Right renal pelvis (tissue), 4 donors: ENCODE data around the gene ERBB4. TPM values are rescaled to one million over a fixed set of nuclear protein-coding genes. Genes with fewer than 3 reads are reported as not detected.
A peak's percentile ranks its signal among the peaks of the same experiment; 100 is the strongest.

ENCODE experiments used
- DNase-seq, 4 donors: peaks; one replicate each; pipeline ENCODE4 v3.0.0-alpha.2; 2013; ENCODE audit warnings: low read depth in 4 of 4, low spot score in 3 of 4, missing footprints in 1 of 4
- polyA plus RNA-seq, 4 donors: library from polyadenylated mRNA; unstranded; fragments of 120-200 nt; gene quantifications; one replicate each; pipeline ENCODE4 v1.2.1, GENCODE V29; 2013; ENCODE audit not compliant: insufficient read length in 4 of 4

ERBB4 gene
- polyA plus RNA-seq, 4 donors = 44.8 to 56.5 (median 51.3) TPM

DNA sequence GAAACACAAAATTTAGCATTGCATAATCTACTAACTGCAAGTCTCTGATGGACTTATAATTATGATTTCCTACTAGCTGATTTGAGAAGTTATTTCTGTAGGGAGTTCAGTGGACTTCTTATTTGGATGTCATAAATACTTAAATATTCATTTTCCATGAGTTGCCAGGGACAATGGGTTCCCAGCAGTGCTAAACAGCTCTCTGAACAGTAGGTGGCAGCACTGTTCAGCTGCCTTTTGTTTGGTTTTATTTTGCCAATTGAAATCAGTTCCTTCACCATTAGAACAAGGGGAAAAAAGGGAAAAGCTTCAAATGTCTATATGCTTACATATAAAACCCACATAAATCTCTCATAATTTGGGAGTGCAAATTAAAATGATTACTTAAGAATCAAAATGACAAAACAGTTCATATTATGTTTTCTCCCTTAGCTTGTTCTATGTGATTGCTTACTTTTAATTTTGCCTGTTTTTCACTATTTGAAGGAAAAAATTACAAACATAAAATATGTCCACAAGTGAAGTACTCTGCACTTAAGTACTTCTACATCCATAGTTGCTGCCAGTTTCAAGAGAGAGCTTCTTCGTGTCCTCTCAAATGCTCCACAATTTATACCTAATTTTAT is 1083.3 kb downstream of the ERBB4 start:
- DNase-seq = peak; percentile 20 to 35 (median 32)

GRCh38 chr2:211454679-211455078 is 1083.9 kb downstream of the ERBB4 start:
- peak in 1 of 4 donors; percentile 8 for DNase-seq

DNA sequence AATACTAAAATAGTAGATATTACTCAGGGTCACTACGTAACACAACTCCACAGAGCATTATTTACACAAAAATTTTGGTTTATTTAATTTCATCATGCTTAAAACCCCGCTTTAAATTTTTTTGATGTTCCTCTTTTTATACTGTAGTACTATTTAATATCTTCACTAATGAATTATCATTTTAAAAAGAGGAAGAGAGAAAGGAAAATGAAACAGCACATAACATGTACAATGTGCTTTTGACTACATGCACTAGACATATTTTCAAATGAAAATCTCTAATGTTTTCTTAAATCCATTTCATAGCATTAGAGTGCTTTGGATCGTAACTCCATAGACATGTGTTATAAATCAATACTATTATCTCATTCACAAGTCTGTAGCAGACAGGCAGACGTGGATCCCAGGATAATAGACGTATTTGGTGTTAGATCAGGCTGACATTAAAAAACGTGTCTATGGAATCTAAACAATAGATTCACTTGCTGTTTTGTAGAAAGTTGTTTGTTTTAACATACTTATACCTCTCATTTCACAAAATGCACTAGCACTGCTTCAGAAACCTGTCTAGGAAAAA is 1085.2 kb downstream of the ERBB4 start:
- no peak for DNase-seq

- no peak for DNase-seq
Measured at GRCh38 chr2:211451642-211452041, 1087.0 kb downstream of the ERBB4 start.

- DNase-seq = no peak
Measured at GRCh38 chr2:211449819-211450218, 1088.8 kb downstream of the ERBB4 start.

DNA sequence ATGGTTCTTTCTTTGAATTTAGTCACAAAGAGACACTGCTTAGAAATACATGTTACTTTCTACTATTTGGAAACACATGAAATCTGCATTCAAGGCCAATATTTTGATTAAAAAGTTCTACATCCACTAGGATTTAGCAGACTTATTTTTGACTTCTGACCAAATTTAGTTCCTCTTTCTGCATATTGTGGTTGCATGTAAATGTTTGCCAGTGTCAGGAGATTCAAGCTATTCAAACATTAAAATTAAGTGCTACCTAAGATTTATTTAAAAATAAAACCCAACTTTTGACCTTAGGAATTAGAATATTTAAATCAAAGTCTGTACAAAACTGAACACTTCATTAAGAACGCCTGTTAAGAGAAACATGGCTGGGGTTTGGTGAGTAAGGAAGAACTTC is 1091.1 kb downstream of the ERBB4 start:
- no peak for DNase-seq

GRCh38 chr2:211440107-211440506 is 1098.5 kb downstream of the ERBB4 start:
- DNase-seq = no peak

DNA sequence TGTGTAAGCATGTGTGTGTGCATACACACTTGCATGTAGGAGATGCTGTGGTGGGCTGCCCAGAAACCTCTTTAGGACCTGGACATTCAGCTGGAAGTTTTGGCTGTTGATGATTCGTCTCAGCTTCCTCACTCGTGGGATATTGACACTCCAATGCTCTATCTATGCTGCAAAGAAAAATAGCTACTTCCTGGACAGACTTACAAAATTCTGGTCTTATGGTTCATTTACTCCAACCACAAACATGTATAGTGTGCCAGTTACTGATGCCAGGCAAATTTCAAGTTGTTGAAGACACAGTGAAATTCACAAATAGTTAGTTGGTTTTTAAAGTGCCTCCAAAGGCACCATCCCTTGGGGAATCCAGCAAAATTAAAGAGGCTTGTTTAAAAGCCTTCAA is 1099.6 kb downstream of the ERBB4 start:
- no peak for DNase-seq

DNA sequence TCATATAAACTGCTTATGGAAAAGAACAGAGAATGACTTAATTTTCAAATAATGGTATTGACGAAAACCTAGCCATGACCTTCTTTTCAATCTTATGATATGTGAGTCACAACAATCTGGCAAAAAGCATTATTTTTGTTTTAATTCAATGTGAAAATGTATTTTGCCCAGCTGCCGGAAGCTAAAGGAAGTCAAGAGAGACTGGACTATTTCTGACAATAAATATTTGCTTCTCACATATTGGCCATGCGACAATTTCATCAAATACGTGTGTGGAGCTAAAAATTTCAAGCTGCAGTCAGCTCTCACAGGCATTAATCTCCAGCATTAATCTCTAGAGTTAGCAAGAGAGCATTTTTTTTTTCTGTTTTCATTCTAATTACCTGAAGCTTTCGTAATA is 1101.2 kb downstream of the ERBB4 start:
- no peak for DNase-seq

- DNase-seq = no peak
Measured at GRCh38 chr2:211436182-211436581, 1102.4 kb downstream of the ERBB4 start.

GRCh38 chr2:211435331-211435730 is 1103.3 kb downstream of the ERBB4 start:
- DNase-seq = no peak

GRCh38 chr2:211434773-211435172 is 1103.8 kb downstream of the ERBB4 start:
- DNase-seq = no peak

GRCh38 chr2:211429256-211429920 is 1109.2 kb downstream of the ERBB4 start:
- DNase-seq = no peak

DNA sequence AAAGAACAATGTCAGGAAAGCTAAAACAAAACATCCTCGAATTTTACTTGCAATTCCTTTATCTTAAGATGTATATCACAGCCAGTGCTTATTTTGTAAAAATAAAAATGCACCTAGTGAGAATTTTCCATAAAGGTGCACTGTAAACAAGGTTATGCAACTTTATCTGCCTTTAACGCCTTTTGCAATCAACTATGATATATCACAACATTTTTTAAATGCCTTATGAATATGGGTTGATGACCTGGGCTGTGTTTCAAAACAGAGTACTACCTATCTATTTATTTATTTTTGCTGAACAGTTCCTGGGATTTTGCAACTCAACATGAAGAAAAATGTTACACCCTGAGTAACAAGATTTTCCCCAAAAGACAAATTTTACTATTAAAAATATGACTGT is 1112.4 kb downstream of the ERBB4 start:
- DNase-seq = no peak

GRCh38 chr2:211423018-211423417 is 1115.6 kb downstream of the ERBB4 start:
- DNase-seq = no peak

DNA sequence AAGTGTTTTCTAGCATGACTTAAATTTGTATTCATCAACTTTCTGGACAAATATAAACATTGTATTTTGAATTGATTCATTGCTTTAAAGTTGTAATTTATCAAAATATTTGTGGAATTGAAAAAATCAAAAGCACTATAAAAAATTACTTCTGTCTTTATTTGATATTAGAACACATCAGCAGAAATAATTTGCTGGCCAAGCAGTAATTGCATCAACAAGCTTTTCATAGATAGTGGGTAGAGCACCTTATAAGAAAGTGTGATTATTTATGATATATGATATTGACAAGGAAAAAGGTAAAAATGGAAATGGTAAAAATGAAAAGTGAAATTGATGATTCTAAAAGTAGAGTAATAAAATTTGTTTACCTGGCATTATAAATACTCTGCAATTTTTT is 1121.1 kb downstream of the ERBB4 start:
- DNase-seq = no peak

DNA sequence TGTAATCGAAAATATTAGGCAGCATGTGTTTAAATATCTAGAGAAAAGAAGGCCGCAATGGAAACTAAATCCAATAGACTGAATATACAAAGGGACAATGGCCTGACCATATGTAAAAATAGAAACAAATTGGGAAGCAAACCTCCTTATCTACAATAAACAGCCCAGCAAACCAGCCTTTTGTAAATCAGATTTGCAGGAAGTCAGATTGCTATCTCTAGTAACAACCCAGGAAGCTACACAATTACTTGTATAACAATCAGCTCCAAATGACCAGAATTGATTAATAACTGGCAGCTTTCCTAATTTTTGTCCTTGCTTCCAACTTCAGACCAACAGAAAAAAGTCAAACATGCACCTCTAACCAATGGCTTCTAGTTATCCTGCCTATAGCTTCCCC is 1122.2 kb downstream of the ERBB4 start:
- no peak for DNase-seq

DNA sequence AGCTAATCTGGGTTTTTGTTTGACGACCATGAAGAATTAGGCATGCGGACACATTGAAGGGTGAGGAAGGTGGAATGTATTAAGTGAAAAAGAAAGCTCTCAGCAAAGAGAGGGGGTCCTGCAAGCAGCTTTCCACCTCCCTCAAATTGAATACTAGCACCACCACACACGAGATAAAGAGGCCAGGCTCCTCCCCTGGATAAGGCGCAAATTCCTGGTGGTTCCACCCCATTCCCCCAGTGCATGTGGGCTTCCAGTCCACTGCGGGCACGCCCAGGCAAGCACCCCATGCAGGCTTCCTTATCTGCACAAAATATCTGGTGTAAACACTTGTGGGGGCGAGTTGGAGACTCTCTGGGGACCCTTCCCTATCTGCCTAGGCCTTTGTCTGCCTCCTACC is 1124.9 kb downstream of the ERBB4 start:
- DNase-seq = no peak

- no peak for DNase-seq
Measured at GRCh38 chr2:211408483-211408891, 1130.1 kb downstream of the ERBB4 start.

- no peak for DNase-seq
Measured at GRCh38 chr2:211407076-211407475, 1131.5 kb downstream of the ERBB4 start.

DNA sequence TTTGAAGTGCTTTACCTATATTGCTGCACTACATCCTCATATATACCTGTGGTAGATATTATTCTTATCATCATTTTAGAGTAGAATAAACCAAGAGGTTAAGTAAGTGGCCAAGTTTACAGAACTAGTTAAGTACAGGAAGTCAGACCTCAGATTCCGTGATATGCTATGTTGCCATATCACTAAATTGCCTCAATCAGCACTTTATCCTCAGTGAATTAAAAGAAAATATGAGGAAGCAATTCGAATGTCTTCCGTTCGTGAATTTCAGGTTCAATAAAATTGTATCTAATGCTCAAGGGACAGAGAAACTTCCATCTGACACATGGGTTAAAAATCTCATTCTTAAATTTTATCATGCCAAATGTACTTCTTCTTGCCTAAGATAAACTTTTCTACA is 1133.6 kb downstream of the ERBB4 start:
- no peak for DNase-seq

DNA sequence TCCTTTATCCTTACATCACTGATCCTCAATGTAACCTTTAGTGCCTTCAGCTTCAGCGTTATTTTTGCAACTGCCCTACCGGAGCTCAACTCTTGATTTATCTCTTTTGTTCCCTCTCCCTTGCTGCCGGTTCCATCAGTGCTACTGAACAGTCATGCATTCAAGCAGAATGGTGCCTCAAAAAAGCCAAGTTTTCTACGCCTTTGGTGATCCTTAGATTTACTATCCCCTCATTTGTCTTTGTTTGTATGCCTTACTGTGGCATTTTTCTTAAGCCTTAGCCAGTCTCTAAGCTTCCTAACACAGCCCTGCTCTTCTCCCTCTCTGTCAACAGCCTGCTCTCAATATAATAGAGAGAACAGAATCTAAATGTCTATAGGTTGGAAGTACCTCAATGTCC is 1134.5 kb downstream of the ERBB4 start:
- DNase-seq = no peak
